Hematopoietic multipotent progenitor cell treated with erythropoietin and hydrocortisone succinate and interleukin-3 and kit ligand, for 4 days (in vitro differentiated cells): ENCODE data around the gene TMEM167B.
"Not testable (repeated sequence)": the region's sequence is repeated elsewhere in the genome, so short reads cannot be mapped to it uniquely, and the experiment has no call there.

Experiments used
- DNase-seq: peaks from one replicate; pipeline ENCODE4 v3.0.0-alpha.2; 2015

TMEM167B gene

DNA sequence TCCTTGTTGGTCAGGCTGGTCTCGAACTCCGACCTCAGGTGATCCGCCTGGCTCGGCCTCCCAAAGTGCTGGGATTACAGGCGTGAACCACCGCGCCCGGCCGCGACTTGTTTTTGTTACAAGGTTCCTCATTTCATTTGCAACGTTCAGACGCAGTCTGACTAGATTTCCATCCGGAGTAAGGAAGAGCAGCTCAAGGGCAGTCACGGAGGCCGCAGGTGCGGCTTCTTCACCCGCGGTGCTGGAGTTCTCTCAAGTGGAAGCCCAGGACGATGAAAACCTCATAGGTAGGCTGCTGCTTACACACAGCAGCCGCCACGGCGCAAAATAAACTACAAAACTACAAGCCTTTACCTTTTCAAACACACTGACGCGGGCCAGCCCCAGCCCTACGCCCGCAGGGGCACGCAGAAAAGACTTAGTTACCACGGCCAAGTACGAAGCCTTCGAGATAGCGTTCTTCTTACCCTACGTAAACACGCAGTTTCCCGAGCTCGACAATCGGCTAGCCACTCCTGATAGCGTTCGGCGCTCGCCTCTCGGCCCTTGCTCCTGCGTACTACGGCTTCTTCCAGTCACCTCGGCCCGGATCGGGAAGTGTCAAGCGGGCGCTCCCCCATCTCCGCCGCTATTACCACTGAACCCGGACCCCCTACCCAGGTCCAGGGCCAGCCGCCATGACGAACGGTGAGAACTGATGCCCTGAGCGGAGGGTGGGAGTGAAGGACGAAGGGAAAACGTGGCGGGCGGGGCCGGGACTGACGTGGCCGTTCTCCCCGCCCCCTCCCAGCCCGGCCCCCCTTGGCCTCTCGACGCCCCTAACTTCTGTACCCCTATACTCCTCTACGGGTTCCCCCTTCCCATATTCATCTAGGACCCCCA lies at the start of gene TMEM167B:
TSS of gene TMEM167B (plus strand) at position 569 of the 882 bp plus-strand sequence. CDS start at position 678, 109 bp downstream.
- peak; percentile 98 for DNase-seq

DNA sequence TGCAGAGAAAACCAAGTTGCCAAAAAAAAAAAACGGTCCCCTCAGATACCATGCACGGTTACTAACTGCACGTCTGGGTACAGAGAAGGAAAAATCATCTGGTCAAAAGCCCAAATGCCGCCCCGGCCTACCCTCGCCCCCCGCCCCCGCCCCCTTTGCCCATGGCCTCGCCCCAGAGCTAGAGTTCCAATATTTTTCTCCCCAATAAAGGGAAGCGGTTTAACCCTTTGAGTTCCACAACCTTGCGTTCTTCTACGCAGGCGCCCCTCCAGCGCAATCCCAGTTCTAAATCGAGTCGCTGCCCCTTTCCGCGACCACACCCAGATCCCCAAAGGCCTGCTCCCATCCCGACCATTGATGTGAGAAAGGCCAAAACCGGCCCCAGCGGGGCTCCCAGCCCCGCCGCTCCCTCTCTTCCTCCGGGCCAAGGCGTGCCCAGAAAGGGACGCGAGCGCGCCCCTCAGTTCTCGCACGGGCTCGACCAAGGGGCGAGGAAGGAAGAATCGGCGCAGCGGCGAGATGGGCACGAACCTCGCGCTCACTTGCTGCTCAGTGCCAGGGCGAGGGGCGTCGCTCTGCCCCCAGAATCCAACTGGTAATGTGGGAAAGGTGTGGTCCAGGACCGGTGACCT lies 49.5 kb upstream of the TMEM167B start:
- peak; percentile 74 for DNase-seq

DNA sequence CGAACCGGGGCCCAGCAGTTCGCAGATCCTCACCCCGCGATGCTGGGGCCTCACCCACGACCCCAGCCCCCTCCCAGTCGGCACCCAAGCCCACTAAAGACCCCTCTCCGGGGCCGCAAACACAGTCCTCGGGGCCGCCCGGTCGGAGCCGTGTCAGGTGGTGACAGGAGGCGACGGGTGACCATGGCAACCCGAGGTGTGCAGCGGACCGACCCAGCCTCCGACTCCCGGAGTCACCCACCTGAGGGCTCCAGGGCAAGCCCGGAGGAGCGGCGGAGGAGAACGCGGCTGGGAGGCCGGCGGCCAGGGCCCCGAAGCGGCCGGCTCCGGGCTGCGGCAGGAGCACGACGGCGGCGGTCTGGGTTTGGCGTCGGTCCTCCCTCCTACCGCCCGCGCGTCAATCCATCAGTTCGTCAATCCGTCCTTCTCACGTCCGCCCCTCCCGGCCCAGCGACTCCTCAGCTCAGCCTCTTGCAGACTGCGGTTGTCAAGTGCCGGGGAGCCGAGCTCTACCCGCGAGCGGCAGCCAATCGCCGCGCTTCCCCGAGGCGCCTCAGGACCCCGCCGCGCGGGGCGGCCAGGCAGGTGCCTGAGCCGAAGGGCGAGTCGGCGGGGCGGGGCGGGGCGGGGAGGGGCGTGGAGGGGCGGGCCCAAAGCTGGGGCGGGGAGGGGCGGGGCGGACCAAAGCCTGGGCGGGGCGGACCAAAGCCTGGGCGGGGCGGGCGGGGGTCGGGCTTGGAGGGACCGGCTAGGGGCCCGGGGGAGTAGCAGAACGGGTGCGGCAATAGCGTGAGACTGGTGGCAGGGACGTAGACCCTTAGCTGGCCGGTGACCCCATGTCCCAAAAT lies 48.7 kb upstream of the TMEM167B start, which contains the start of gene WDR47:
TSS of gene WDR47 (minus strand) at position 482 of the 848 bp plus-strand sequence. CDS start 18,590 bp downstream, outside the sequence.
- peak; percentile 99 for DNase-seq

DNA sequence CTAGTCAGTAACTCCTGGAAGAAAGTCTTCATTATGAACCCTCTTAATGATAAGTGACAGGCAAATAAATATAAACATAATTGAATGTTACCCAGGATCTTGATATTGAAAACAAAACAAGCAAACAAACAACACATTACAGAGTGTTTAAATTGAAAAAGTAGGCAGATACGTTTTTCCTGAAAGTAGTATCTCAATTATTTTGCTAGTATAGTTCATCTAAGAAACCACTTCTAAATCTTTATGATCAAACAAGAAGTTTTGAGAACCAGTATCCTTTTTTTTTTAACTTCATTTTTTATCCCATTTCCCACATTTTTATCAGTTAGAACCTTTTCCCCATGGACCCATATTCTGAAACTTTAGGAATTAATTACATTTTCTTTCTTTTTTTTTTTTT lies 45.0 kb upstream of the TMEM167B start:
- DNase-seq, result no peak

DNA sequence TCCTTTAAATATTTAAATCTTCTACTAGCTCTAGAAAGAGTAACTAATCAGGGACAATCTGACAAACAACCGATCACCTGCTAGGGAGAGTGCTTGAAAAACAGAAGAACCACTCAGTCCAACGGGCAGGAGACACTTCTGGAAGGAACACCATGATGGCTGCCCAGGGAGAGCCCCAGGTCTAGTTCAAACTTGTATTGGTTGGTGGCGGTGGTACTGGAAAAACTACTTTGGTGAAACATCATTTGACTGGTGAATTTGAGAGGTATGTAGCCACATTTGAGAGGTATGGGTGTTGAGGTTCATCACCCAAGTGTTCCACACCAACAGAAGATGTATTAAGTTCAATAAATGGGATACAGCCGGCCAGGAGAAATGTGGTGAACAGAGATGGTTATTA lies 43.9 kb upstream of the TMEM167B start:
- no peak for DNase-seq

DNA sequence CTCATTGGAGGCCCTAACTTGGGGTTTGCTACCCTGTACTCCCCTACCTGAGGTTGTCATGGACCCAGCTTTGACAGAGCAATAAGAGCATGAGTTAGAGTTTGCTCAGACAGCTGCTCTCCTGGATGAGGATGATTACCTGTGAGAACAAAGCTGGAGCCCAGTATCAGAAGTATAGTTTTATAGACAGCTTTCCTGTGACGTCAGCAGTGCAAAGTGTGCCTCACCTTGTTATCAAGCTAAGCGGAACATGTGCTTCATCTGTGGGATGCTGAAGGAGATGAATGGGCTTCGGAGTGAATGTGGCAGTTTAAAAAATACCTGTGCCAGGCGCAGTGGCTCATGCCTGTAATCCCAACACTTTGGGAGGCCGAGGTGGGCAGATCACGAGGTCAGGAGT lies 43.2 kb upstream of the TMEM167B start:
- no peak for DNase-seq

DNA sequence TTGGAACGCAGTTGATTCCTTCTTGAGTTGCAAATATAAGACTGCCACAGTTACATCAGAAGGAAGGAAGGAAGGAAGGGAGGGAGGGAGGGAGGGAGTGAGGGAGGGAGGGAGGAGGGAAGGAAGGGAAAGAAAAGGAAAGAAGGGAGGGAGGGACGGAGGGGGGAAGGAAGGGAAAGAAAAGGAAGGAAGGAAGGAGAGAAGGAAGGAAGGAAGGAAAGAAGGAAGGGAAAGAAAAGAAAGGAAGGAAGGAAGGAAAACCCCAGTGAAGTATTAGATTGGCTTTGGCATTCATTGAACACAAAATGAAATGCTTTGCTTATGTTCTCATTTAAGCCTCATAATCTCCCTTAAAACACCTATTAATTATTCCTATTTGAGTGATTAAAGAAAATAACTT lies 42.2 kb upstream of the TMEM167B start:
- no peak for DNase-seq

DNA sequence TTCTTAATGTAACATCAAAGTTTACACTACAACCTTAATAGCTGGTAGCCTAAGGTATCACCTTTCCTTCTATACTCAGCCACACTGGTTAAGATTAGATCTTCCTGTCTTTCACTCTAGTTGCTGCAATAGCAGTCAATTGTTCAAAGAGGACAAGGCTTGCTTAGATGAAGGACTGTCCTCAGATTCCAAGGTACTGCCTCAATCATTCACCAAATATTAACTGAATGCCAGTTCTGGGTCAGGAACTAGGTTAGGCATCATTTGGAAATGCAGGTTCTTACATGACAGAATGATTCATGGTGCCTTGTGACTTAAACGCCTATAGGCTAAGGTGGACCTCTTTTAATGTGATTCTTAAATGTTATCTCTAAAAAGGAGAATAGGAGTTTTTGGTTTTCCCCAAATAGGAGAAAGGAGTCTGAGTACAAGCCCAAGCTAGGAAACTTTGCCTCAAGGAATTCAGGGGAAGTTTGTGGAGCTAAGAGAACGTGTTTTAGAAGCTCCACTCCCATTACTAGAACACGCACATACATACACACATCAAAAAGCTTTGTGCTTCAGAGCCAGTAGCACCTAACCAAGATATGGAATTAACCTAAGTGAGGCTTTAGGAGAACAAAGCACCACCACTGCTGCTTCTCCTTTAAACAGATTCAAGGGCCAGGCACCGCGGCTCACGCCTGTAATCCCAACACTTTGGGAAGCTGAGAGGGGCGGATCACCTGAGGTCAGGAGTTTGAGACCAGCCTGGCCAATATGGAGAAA lies 40.2 kb upstream of the TMEM167B start:
- no peak for DNase-seq

DNA sequence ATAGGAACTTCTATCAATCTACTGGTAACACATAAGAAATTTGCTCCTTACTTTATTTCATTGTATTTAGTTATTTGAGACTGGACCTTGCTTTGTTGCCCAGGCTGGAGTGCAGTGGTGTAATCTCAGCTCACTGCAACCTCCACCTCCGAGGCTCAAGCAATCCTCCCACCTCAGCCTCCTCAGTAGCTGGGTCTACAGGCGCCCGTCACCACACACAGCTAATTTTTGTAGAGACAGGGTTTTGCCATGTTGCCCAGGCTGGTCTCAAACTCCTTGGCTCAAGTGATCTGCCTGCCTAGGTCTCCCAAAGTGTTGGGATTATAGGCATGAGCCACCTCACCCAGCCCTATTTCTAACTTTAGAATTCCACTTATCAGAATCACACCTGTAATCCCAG lies 38.4 kb upstream of the TMEM167B start:
- not testable (repeated sequence) for DNase-seq

DNA sequence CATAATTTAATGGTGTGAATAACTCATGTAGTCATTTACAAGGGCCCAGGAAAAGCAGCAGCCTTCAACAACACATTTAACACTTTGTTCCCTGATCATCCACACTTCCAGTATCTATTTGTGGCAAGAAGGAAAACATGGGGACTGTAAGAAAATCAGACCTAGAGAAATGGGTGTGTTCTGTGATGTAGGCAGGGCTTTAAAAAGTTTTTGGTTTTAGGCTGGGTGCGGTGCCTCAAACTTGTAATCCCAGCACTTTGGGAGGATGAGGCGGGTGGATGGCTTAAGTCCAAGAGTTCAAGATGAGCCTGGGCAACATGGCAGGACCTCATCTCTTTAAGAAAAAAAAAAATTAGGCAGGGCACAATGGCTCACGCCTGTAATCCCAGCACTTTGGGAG lies 34.5 kb upstream of the TMEM167B start:
- DNase-seq, result no peak

DNA sequence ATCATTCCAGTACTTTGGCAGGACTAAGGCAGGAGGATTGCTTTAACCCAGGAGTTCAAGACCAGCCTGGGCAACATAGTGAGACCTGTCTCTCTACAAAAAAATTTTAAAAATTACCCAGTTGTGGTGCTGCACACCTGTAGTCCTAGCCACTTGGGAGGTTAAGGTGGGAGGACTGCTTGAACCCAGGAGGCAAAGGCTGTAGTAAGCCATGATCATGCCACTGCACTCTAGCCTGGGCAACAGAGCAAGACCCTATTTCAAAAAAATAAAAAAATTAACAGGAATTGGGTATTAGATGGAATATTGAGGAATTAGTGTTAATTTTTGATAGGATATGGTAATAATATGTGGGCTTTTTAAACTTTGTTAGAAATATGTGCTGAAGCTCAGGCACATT lies 31.5 kb upstream of the TMEM167B start:
- DNase-seq, result no peak

DNA sequence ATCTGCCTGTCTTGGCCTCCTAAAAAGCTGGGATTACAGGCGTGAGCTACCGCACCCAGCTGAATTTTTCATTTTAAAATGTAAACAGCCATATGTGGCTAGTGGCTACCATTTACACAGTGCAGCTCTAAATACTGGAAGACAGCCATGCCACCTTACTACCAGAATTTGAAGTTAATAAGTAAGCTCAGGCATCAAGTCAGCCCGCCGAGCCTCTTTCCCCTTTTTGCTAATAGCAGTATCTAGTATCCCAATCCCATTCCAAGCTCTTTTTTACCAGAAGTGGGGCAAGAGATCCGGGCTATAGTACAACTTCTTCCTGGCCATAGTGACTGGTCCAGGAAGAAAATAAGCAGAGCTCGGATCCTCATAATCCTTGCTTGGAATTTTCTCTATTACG lies 29.9 kb upstream of the TMEM167B start:
- no peak for DNase-seq

DNA sequence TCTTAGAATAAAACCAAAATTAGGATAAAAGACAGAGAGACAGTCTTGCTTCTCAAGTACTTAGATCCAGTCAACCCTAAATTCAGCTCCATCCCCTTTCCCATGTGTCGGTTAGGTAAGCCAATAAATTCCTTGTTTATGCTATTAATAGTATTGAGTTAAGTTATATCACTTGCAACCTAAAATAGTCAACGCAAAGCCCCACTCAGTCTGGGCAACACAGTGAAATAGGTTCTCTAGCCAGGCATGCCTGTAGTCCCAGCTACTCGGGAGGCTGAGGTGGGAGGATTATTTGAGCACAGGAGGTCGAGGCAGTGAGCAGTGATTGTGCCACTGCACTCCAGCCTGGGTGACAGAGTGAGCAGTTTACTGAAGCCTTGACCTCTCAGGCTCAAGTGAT lies 29.4 kb upstream of the TMEM167B start:
- no peak for DNase-seq

DNA sequence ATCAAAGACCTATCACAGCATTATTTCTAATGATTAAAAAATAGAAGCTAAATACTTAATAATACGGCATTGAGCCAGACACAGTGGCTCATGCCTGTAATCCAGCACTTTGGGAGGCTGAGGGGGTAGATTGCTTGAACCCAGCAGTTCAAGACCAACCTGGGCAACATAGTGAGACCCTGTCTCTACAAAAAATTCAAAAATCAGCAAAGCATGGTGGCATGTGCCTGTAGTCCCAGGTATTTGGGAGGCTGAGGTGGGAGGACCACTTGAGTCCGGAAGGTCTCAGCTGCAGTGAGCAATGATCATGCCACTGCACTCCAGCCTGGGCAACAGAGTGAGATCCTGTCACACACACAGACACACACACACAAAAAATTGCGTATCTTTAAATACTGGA lies 25.4 kb upstream of the TMEM167B start:
- no peak for DNase-seq

DNA sequence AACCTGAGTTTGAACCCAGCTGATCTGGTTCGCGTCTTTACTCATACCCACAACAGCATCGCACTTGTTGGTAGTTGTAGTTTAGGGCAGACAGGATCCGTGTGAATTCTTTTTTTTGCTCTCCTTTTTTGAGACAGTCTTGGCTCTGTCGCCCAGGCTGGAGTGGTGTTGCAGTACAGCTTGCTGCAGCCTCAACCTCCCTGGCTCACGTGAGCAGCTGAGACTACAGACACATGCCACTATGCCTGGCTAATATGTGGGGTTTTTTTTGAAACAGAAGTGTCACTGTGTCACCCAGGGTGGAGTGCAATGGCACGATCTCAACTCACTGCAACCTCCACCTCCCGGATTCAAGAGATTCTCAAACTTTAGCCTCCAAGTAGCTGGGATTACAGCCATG lies 22.7 kb upstream of the TMEM167B start:
- DNase-seq, result no peak

DNA sequence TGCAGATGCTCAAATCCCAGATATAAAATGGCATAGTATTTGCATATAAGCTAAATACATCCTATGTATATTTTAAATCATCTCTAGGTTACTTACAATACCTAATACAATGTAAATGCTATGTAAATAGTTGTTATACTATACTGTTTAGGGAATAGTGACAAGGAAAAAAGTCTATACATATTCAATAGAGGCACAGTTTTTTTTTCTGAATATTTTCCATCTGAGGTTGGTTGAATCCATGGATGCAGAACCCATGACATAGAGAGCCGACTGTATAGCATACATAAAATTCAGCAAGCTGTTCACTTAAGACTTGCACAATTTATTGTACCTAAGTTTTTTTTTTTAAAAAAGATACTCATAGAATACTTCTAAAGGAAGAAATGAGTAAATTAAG lies 21.3 kb upstream of the TMEM167B start:
- DNase-seq, result no peak

DNA sequence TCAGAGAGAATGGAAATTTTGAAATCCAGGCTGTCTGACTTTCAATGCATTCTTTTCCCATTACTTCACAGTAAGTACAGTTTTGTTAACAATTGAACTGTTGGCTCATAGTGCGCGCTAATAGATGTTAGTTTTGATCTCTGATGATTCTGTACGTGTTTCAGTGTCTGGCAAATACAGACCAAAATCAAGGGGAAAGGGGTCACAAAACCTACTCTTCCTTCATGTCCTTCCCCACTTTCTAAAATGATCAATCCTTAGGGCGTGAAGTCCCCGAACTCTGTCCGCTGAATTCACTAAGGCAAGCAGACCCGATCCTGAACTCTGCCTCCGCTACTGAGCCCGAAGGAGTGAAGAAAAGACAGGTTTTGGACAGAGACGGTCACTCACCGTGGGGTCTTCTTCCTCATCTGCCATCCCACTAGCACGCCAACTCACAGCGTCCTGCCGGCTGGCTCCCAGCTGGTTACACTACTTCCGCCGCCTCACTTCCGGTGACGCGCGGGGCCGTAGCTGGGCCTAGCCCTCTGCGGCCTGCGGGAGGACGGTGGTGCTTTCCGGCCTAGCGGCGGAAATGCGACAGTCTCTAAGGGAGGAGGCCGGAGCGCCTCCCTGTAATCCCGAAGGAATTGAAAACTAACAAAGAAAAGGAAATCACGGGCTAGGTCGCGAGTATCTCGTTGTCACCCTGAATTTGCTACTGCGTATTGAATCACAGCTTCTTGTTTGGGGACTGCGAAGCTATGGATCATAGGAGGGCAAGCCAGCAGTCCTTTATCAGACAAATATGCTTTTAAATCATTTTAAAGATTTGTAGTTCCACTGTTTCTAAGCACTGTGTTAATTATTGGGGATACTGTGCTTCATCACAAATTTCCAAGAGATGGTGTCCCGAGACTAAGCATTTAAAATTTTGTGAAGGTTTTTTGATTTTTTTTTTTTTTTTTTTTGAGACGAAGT lies 14.8 kb upstream of the TMEM167B start, which contains the start of gene TAF13:
TSS of gene TAF13 (minus strand) at position 473 of the 960 bp plus-strand sequence. CDS start at position 417, 56 bp downstream.
- DNase-seq, result peak; percentile 97

DNA sequence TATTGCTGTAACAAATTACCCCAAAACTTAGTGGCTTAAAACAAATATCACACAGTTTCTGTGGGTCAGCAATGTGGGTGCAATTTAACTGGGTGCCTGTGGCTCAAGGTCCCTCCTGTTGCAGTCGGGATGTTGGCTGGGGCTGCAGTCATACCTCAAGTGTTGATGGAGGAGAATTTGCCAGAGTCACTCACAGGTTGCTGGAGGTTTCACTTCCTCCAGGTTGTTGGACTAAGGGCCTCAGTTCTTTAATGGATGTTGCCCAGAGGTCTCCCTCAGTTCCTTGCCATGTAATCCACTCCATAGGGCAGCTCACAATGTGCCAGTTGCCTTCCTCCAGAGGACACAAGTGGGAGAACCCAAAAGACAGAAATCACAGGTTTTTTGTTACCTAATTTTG lies 12.2 kb upstream of the TMEM167B start:
- no peak for DNase-seq

DNA sequence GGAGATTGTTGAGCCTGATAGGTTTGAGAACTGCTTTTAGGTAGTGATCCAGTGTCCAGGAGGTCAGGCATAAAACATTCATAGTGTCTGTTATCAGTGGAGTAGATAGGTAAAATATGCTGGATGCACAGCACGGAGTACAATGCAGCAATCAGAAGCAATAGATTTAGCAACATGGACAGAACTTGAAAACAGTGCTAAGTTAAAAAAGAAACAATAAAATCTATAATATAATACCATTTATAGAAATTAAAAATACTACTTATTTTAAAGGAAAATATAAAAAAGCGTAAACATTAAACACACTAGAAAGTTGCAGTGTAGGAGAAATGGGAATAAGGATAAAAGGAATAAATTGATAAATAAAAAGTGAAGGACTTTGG lies 11.3 kb upstream of the TMEM167B start:
- DNase-seq, result no peak

DNA sequence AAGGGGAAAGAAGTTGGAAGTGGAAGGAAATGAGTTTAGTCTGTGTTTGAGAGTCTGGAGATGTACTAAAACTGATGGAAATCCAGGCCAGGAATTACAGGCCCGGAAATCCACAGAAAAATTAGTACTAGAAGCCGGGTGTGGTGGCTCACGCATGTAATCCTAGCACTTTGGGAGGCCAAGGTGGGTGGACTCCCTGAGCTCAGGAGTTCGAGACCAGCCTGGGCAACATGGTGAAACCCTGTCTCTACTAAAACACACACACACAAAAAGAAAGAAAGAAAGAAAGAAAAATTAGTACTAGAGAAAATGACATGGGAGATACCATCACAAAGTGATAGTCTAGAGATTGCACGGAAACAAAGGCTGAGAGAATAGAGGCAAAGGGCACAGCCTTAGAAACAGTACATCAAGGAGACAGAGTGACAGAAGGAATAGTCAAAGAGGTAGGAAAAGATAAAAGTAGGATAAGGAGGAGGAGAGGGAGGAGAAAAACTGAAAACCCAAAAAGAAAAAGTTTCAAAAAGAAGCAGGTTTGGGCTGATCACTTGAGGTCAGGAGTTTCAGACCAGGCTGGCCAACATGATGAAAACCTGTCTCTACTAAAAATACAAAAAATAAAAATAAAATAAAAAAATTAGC lies 10.0 kb upstream of the TMEM167B start:
- DNase-seq, result no peak

DNA sequence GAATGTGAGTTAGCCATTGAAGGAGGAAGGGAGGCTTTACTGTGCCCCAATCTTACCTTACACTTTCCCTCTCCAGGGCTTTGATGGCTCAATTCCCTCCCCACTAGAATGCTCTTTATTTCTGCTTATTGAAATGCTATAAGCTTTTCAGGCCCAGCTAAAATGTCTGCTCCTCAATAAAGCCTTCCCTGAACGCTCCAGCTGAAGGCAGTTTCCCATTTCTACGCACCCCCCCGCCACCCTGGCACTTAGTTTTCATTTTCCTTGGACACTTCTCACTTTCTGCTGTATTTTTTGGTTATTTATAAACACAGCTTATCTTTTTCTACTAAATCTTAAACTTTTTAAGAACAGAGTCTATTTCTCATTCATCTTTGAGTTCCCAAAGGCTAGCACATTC lies 7.1 kb upstream of the TMEM167B start:
- DNase-seq, result no peak
